WTC11 (cell line): ENCODE data around the gene EPN2. TPM values are rescaled to one million over a fixed set of nuclear protein-coding genes. Genes with fewer than 3 reads are reported as not detected.

ENCODE experiments used
- ATF1 ChIP-seq: sonication (generic); formaldehyde crosslinking; IDR thresholded peaks from 2 replicates; pipeline ENCODE4 v1.8.1; 2023; ENCODE audit warnings: mild to moderate bottlenecking, moderate library complexity, missing genetic modification reagents
- ELF4 ChIP-seq: sonication (generic); formaldehyde crosslinking; IDR thresholded peaks from 2 replicates; pipeline ENCODE4 v1.8.1; 2022; ENCODE audit warnings: low read depth, mild to moderate bottlenecking, moderate library complexity, missing genetic modification reagents
- FOXP1 ChIP-seq: sonication (generic); formaldehyde crosslinking; IDR thresholded peaks from 2 replicates; pipeline ENCODE4 v1.8.0; 2022; ENCODE audit warnings: missing genetic modification reagents, mild to moderate bottlenecking, moderate library complexity, borderline replicate concordance
- JAZF1 ChIP-seq: fragments of 250-450 bp; sonication (Bioruptor Pico); IDR thresholded peaks from 2 replicates; pipeline ENCODE4 v1.9.0; 2021; ENCODE audit warnings: moderate library complexity, mild to moderate bottlenecking, inconsistent platforms
- JUN ChIP-seq: sonication (generic); formaldehyde crosslinking; IDR thresholded peaks from 2 replicates; pipeline ENCODE4 v1.8.0; 2023; ENCODE audit warnings: mild to moderate bottlenecking, missing genetic modification reagents
- NFATC4 ChIP-seq: fragments of 250-450 bp; sonication (Bioruptor Pico); IDR thresholded peaks from 2 replicates; pipeline ENCODE4 v1.9.0; 2021; ENCODE audit warnings: mild to moderate bottlenecking
- RELA ChIP-seq: sonication (generic); formaldehyde crosslinking; IDR thresholded peaks from 2 replicates; pipeline ENCODE4 v1.8.1; 2022; ENCODE audit warnings: missing genetic modification reagents, mild to moderate bottlenecking, borderline replicate concordance
- RORB ChIP-seq: fragments of 250-450 bp; sonication (Bioruptor Pico); IDR thresholded peaks from 2 replicates; pipeline ENCODE4 v1.9.0; 2021; ENCODE audit warnings: mild to moderate bottlenecking
- SOX15 ChIP-seq: fragments of 250-450 bp; sonication (Bioruptor Pico); IDR thresholded peaks from 2 replicates; pipeline ENCODE4 v1.9.0; 2021; ENCODE audit warnings: mild to moderate bottlenecking
- SP1 ChIP-seq: sonication (generic); formaldehyde crosslinking; conservative IDR thresholded peaks from 2 replicates; pipeline ENCODE4 v1.8.1; 2022; ENCODE audit warnings: missing genetic modification reagents
- ZNF232 ChIP-seq: sonication (generic); formaldehyde crosslinking; IDR thresholded peaks from 2 replicates; pipeline ENCODE4 v1.8.0; 2022; ENCODE audit warnings: mild to moderate bottlenecking, missing genetic modification reagents
- ZNF263 ChIP-seq: sonication (generic); formaldehyde crosslinking; IDR thresholded peaks from 2 replicates; pipeline ENCODE4 v1.8.1; 2022; ENCODE audit warnings: low read depth, mild to moderate bottlenecking, moderate library complexity, missing genetic modification reagents
- ZNF396 ChIP-seq: fragments of 250-450 bp; sonication (Bioruptor Pico); IDR thresholded peaks from 2 replicates; pipeline ENCODE4 v1.8.0; 2021; ENCODE audit warnings: mild to moderate bottlenecking, moderate library complexity, borderline replicate concordance
- total RNA-seq: library from RNA; stranded (reverse); gene quantifications from 3 replicates; pipeline ENCODE4 v1.2.3, GENCODE V29; 2021
- TF ChIP-seq, protein P1 (sequence below): fragments of 250-450 bp; sonication (Bioruptor Pico); IDR thresholded peaks from 2 replicates; pipeline ENCODE4 v1.9.0; 2021; ENCODE audit warnings: mild to moderate bottlenecking, borderline replicate concordance
- TF ChIP-seq, protein P2 (sequence below): sonication (generic); formaldehyde crosslinking; IDR thresholded peaks from 2 replicates; pipeline ENCODE4 v1.8.0; 2022; ENCODE audit warnings: mild to moderate bottlenecking, missing genetic modification reagents
- TF ChIP-seq, protein P3 (sequence below): sonication (generic); formaldehyde crosslinking; IDR thresholded peaks from 2 replicates; pipeline ENCODE4 v1.8.1; 2022; ENCODE audit warnings: mild to moderate bottlenecking, moderate library complexity, missing genetic modification reagents
- TF ChIP-seq, protein P4 (sequence below): sonication (generic); formaldehyde crosslinking; IDR thresholded peaks from 2 replicates; pipeline ENCODE4 v1.8.0; 2022; ENCODE audit warnings: mild to moderate bottlenecking, missing genetic modification reagents
- TF ChIP-seq, protein P5 (sequence below): sonication (generic); formaldehyde crosslinking; IDR thresholded peaks from 2 replicates; pipeline ENCODE4 v1.8.0; 2022; ENCODE audit warnings: mild to moderate bottlenecking, missing genetic modification reagents
- TF ChIP-seq, protein P6 (sequence below): sonication (generic); formaldehyde crosslinking; IDR thresholded peaks from 2 replicates; pipeline ENCODE4 v1.8.0; 2023; ENCODE audit warnings: mild to moderate bottlenecking, missing genetic modification reagents

Gene EPN2
- total RNA-seq, 1 experiment from 2014 or later = 48.8 TPM

DNA sequence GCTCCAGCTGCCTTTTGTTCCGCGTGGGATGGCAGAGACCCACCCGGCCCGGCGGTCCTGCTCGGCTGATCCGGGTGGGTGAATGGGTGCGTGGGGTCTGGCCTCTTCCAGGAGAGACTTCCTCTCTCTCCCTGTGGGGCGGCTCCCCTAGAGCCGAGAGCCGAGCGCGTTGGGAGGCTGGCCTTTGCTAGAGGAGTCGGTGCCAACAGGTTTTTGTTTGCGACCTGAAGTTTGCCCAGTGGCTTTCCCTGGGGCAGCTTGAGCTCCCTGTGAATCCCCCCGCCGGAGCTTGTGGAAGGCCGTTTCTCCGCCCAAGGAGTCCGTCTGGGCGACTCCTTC is 970 bp downstream of the EPN2 start (continued):
- TF ChIP-seq, protein P1, sequence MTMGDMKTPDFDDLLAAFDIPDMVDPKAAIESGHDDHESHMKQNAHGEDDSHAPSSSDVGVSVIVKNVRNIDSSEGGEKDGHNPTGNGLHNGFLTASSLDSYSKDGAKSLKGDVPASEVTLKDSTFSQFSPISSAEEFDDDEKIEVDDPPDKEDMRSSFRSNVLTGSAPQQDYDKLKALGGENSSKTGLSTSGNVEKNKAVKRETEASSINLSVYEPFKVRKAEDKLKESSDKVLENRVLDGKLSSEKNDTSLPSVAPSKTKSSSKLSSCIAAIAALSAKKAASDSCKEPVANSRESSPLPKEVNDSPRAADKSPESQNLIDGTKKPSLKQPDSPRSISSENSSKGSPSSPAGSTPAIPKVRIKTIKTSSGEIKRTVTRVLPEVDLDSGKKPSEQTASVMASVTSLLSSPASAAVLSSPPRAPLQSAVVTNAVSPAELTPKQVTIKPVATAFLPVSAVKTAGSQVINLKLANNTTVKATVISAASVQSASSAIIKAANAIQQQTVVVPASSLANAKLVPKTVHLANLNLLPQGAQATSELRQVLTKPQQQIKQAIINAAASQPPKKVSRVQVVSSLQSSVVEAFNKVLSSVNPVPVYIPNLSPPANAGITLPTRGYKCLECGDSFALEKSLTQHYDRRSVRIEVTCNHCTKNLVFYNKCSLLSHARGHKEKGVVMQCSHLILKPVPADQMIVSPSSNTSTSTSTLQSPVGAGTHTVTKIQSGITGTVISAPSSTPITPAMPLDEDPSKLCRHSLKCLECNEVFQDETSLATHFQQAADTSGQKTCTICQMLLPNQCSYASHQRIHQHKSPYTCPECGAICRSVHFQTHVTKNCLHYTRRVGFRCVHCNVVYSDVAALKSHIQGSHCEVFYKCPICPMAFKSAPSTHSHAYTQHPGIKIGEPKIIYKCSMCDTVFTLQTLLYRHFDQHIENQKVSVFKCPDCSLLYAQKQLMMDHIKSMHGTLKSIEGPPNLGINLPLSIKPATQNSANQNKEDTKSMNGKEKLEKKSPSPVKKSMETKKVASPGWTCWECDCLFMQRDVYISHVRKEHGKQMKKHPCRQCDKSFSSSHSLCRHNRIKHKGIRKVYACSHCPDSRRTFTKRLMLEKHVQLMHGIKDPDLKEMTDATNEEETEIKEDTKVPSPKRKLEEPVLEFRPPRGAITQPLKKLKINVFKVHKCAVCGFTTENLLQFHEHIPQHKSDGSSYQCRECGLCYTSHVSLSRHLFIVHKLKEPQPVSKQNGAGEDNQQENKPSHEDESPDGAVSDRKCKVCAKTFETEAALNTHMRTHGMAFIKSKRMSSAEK (CRISPR knock-in tag) = no peak
- TF ChIP-seq ELF4 (CRISPR knock-in tag) = no peak
- TF ChIP-seq, protein P2, sequence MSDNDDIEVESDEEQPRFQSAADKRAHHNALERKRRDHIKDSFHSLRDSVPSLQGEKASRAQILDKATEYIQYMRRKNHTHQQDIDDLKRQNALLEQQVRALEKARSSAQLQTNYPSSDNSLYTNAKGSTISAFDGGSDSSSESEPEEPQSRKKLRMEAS (CRISPR knock-in tag) = peak; percentile 19; the same call in 1 of the 2 replicates
- TF ChIP-seq SP1 (CRISPR knock-in tag) = no peak
- no peak for TF ChIP-seq FOXP1
- no peak for TF ChIP-seq ZNF232
- TF ChIP-seq SOX15 (CRISPR knock-in tag) = no peak
- TF ChIP-seq JUN (CRISPR knock-in tag) = no peak
- no peak for TF ChIP-seq RORB (CRISPR knock-in tag)
- no peak for TF ChIP-seq ATF1 (CRISPR knock-in tag)
- TF ChIP-seq ZNF396 (CRISPR knock-in tag) = no peak
- no peak for TF ChIP-seq JAZF1
- no peak for TF ChIP-seq NFATC4 (CRISPR knock-in tag)
- no peak for TF ChIP-seq ZNF263
- TF ChIP-seq, protein P3, sequence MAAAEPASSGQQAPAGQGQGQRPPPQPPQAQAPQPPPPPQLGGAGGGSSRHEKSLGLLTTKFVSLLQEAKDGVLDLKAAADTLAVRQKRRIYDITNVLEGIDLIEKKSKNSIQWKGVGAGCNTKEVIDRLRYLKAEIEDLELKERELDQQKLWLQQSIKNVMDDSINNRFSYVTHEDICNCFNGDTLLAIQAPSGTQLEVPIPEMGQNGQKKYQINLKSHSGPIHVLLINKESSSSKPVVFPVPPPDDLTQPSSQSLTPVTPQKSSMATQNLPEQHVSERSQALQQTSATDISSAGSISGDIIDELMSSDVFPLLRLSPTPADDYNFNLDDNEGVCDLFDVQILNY (CRISPR knock-in tag) = no peak
- TF ChIP-seq, protein P4, sequence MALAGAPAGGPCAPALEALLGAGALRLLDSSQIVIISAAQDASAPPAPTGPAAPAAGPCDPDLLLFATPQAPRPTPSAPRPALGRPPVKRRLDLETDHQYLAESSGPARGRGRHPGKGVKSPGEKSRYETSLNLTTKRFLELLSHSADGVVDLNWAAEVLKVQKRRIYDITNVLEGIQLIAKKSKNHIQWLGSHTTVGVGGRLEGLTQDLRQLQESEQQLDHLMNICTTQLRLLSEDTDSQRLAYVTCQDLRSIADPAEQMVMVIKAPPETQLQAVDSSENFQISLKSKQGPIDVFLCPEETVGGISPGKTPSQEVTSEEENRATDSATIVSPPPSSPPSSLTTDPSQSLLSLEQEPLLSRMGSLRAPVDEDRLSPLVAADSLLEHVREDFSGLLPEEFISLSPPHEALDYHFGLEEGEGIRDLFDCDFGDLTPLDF (CRISPR knock-in tag) = no peak
- peak; percentile 35; the same call in 1 of the 2 replicates for TF ChIP-seq RELA
- TF ChIP-seq, protein P5, sequence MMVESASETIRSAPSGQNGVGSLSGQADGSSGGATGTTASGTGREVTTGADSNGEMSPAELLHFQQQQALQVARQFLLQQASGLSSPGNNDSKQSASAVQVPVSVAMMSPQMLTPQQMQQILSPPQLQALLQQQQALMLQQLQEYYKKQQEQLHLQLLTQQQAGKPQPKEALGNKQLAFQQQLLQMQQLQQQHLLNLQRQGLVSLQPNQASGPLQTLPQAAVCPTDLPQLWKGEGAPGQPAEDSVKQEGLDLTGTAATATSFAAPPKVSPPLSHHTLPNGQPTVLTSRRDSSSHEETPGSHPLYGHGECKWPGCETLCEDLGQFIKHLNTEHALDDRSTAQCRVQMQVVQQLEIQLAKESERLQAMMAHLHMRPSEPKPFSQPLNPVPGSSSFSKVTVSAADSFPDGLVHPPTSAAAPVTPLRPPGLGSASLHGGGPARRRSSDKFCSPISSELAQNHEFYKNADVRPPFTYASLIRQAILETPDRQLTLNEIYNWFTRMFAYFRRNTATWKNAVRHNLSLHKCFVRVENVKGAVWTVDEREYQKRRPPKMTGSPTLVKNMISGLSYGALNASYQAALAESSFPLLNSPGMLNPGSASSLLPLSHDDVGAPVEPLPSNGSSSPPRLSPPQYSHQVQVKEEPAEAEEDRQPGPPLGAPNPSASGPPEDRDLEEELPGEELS (CRISPR knock-in tag) = no peak
- TF ChIP-seq, protein P6, sequence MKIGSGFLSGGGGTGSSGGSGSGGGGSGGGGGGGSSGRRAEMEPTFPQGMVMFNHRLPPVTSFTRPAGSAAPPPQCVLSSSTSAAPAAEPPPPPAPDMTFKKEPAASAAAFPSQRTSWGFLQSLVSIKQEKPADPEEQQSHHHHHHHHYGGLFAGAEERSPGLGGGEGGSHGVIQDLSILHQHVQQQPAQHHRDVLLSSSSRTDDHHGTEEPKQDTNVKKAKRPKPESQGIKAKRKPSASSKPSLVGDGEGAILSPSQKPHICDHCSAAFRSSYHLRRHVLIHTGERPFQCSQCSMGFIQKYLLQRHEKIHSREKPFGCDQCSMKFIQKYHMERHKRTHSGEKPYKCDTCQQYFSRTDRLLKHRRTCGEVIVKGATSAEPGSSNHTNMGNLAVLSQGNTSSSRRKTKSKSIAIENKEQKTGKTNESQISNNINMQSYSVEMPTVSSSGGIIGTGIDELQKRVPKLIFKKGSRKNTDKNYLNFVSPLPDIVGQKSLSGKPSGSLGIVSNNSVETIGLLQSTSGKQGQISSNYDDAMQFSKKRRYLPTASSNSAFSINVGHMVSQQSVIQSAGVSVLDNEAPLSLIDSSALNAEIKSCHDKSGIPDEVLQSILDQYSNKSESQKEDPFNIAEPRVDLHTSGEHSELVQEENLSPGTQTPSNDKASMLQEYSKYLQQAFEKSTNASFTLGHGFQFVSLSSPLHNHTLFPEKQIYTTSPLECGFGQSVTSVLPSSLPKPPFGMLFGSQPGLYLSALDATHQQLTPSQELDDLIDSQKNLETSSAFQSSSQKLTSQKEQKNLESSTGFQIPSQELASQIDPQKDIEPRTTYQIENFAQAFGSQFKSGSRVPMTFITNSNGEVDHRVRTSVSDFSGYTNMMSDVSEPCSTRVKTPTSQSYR = no peak
- TF ChIP-seq, all 79 proteins: peak for 3
